A673 (cell line): Measurements from ENCODE around the gene PLCE1. TPM values are rescaled to one million over a fixed set of nuclear protein-coding genes. Genes with fewer than 3 reads are reported as not detected.
"Not testable (repeated sequence)": the region's sequence is repeated elsewhere in the genome, so short reads cannot be mapped to it uniquely, and the experiment has no call there.

Experiments
- BruUV-seq: library from RNA; stranded (reverse); fragments of 400-500 nt; replicated peaks from 2 replicates; lab custom pipeline; 2021; lab: Mats Ljungman, UMichigan
- CTCF ChIA-PET: fragments of 300-600 bp; sonication (Branson Sonifier 250); formaldehyde crosslinking; loops from one replicate; lab custom pipeline; 2022; ENCODE audit warnings: antibody characterized with exemption; lab: Charles Lee
- POLR2A ChIA-PET: fragments of 300-600 bp; sonication (Branson Sonifier 250); formaldehyde crosslinking; loops from one replicate; lab custom pipeline; 2022; ENCODE audit warnings: antibody characterized with exemption; ENCODE audit not compliant: low non-redundant PET; lab: Charles Lee
- DNase-seq: peaks from one replicate; pipeline ENCODE4 v3.0.0-alpha.2; 2015; ENCODE audit warnings: low spot score
- H3K27ac ChIP-seq: fragments of 200-600 bp; sonication (generic); 2 replicates; pipeline ENCODE4 v1.5.1; 2016; ENCODE audit warnings: mixed run types, low read depth, mild to moderate bottlenecking, mixed read lengths, antibody characterized with exemption, low read length; ENCODE audit not compliant: poor library complexity, severe bottlenecking
- H3K27me3 ChIP-seq: fragments of 200-600 bp; sonication (generic); replicated peaks from 2 replicates; pipeline ENCODE4 v1.6.1; 2017; ENCODE audit warnings: mixed run types, low read depth, mild to moderate bottlenecking, mixed read lengths, antibody characterized with exemption, low read length; ENCODE audit not compliant: insufficient read depth, poor library complexity
- H3K36me3 ChIP-seq: fragments of 200-600 bp; sonication (generic); 2 replicates; pipeline ENCODE4 v1.6.1; 2016; ENCODE audit warnings: mixed run types, mild to moderate bottlenecking, mixed read lengths, antibody characterized with exemption, low read length; ENCODE audit not compliant: insufficient read depth, poor library complexity, severe bottlenecking
- H3K4me1 ChIP-seq: fragments of 200-600 bp; sonication (generic); 2 replicates; pipeline ENCODE4 v1.6.1; 2017; ENCODE audit warnings: mixed run types, mild to moderate bottlenecking, mixed read lengths, antibody characterized with exemption, low read length; ENCODE audit not compliant: insufficient read depth, poor library complexity, severe bottlenecking
- H3K4me3 ChIP-seq: fragments of 200-600 bp; sonication (generic); 2 replicates; pipeline ENCODE4 v1.5.1; 2016; ENCODE audit warnings: low read depth, mixed run types, mild to moderate bottlenecking, mixed read lengths, low read length; ENCODE audit not compliant: poor library complexity, severe bottlenecking
- H3K9me3 ChIP-seq: fragments of 200-600 bp; sonication (generic); 2 replicates; pipeline ENCODE4 v1.6.1; 2016; ENCODE audit warnings: mixed run types, low read depth, mild to moderate bottlenecking, mixed read lengths, antibody characterized with exemption, low read length; ENCODE audit not compliant: poor library complexity, severe bottlenecking
- CTCF ChIP-seq: fragments of 300-800, 200-600 bp; sonication (generic); conservative IDR thresholded peaks from 2 replicates; pipeline ENCODE4 v1.5.1; 2017; ENCODE audit warnings: low read depth, mild to moderate bottlenecking, antibody characterized with exemption, low read length, moderate library complexity, mixed read lengths
- EZH2 ChIP-seq: fragments of 200-600 bp; sonication (generic); IDR thresholded peaks from 2 replicates; pipeline ENCODE4 v1.6.1; 2017; ENCODE audit warnings: borderline replicate concordance, low read depth, mild to moderate bottlenecking, mixed read lengths, antibody characterized with exemption, low read length; ENCODE audit not compliant: poor library complexity, severe bottlenecking
- intact Hi-C: fragments of 100-400 bp; cut with micrococcal nuclease; formaldehyde crosslinking; loops from one replicate; pipeline ENCODE4 v1.10.0; 2022; ENCODE audit not compliant: unreplicated experiment
- total RNA-seq: library from RNA; stranded (reverse); gene quantifications from 2 replicates; pipeline ENCODE4 v1.2.3, GENCODE V29; 2021

The PLCE1 gene
- total RNA-seq, 1 experiment from 2014 or later = 0.26 TPM

GRCh38 chr10:93954726-93955363, 38.9 kb upstream of the PLCE1 start:
- Histone ChIP-seq H3K27me3 (no peaks in the 10 kb centered on the region), H3K9me3 (no peaks in the 10 kb centered on the region), H3K4me3 (no peak overlapping the region), H3K27ac (no peak overlapping the region), H3K36me3 (no peaks in the 10 kb centered on the region), H3K4me1 (no peaks in the 10 kb centered on the region)
- no TSS peak for BruUV-seq
- POLR2A ChIA-PET = no interaction called here
- no peak for DNase-seq
- TF ChIP-seq EZH2 (no peak), CTCF (no peak)
- intact Hi-C loops = no loop called here
- CTCF ChIA-PET = no interaction called here

GRCh38 chr10:93958834-93959233, 34.9 kb upstream of the PLCE1 start:
- ChIA-PET POLR2A (no interaction called here), CTCF (no interaction called here)
- no peaks in the 10 kb centered on the region for H3K36me3 ChIP-seq
- DNase-seq = no peak
- no peaks in the 10 kb centered on the region for H3K4me1 ChIP-seq
- no TSS peak for BruUV-seq
- no peak overlapping the region for H3K4me3 ChIP-seq
- H3K27ac ChIP-seq = no peak overlapping the region
- no peaks in the 10 kb centered on the region for H3K27me3 ChIP-seq
- H3K9me3 ChIP-seq = no peaks in the 10 kb centered on the region
- TF ChIP-seq EZH2 (no peak), CTCF (no peak)
- intact Hi-C loops = no loop called here

- POLR2A ChIA-PET, intact Hi-C loops, BruUV-seq, H3K27me3 ChIP-seq, H3K36me3 ChIP-seq, H3K4me1 ChIP-seq, CTCF ChIA-PET, H3K4me3 ChIP-seq, DNase-seq, H3K9me3 ChIP-seq, H3K27ac ChIP-seq: not testable (repeated sequence)
Measured at GRCh38 chr10:93960988-93961387, 32.7 kb upstream of the PLCE1 start.

- no TSS peak for BruUV-seq
- Histone ChIP-seq H3K4me3 (no peak overlapping the region), H3K9me3 (no peaks in the 10 kb centered on the region), H3K27ac (no peak overlapping the region), H3K4me1 (no peaks in the 10 kb centered on the region), H3K36me3 (no peaks in the 10 kb centered on the region), H3K27me3 (no peaks in the 10 kb centered on the region)
- CTCF ChIA-PET = no interaction called here
- no peak for DNase-seq
- POLR2A ChIA-PET = no interaction called here
- intact Hi-C loops = no loop called here
- TF ChIP-seq CTCF = no peak
- TF ChIP-seq EZH2 = no peak
Measured at GRCh38 chr10:93962973-93963372, 30.8 kb upstream of the PLCE1 start.
